SKM-1 treated with dmso at 0.1 percent for 144 hours (cell line): ENCODE data around the gene TCAP.
"Not testable (repeated sequence)": the region's sequence is repeated elsewhere in the genome, so short reads cannot be mapped to it uniquely, and the experiment has no call there.

Experiments used
- DNase-seq: peaks from one replicate; lab custom pipeline; 2025; ENCODE audit not compliant: unreplicated experiment; lab: John Stamatoyannopoulos, UW

TCAP gene

DNA sequence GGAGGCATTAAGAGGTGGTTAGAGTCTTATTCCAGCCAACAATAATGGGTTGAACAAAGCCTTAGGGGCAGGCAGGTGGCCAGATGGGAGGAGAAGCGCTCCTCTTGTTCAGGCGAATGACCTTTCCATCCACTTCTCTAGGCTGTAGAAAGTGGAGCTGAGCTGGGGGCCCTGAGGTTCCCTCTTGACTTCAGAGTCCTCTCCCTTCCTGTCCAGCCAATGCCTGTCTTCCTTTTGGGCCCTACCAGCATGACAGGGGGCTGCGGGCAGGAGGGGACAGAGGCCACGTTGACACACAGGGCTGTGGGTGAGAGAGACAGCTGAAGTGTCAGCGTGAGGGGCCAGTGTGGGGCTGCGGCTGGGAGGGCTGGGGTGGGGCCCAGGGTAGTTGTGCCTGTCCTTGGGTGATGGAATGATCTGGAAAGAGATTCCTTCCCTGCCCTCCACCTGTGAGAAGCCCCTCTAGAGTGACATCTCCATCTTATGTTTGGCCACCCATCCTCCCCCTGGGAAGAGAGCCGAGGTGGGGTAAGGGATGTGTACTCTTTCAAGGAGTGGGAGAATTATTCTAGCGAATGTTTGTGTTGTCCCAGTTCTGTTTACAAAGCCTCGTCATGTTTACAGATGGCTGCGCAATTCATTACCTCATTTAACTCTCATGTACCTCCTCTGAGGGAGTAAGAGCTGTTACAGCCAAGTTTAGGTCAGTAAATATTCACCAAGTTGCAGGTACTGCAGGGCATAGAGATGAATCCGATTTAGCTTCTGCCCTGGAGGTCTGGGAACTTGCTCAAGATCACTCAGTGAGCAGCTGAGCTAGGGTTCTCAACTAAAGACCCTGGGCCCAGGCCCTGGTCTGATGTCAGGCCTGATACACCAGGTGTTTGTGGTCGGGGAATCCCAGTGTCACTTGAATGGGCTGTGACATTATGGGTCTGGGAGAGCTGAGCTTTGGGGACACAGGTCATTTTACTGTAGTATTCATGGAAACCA, 38.0 kb downstream of the TCAP start:
- DNase-seq = no peak

DNA sequence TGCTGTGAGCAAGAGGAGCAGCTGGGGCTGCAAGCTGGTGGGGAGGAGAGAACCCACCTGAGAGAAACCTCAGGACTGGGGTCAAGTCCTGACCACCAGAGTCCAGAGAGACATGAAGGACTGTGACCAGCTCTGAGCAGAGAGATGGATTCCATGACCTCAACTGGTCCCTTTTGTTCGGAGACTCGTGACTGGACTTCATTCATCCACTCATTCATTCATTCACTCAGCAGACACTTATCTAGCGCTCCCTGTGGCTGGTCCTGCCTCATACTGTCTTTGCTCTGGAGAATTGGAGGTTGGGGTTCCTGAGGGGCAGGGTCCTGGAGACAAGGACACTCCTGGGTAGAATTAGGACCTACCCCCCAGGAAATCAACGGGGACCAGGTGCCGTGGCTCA, 38.8 kb downstream of the TCAP start:
- DNase-seq = no peak

DNA sequence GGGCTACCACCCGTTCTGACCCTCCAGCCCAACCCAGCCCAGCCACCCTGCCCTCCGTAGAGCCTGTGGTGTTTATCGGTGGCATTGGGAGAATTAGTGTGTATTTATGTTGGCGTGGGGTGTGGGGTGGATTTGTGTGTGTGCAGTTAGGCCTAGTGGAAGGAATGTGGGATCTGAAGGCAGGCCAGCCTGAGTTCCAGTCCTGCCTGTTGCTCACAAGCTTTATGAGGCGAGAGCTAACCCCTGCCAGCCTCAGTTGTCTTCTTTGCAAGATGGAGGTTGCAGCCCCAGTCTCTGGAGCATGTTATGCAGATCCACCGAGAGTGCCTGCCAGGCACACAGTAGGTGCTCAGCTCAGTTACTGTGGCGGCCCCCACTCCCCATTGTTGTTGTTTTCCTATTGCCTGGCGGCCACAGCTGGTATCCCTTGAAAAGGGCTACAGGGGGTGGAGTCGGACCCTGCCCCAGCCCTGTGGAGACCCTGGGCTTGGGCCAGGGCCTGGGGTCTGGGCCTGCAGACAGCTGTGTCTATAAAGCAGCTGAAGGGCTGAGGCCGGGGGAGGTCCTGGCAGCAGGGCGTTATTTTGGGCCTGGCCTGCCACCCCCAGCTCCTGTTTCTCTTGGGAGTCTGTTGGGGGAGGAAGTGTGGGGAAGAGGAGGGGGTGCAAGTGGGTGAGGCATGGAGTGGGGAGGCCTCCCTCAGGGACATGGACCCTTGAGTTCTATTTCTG, 39.8 kb downstream of the TCAP start:
- DNase-seq = no peak

DNA sequence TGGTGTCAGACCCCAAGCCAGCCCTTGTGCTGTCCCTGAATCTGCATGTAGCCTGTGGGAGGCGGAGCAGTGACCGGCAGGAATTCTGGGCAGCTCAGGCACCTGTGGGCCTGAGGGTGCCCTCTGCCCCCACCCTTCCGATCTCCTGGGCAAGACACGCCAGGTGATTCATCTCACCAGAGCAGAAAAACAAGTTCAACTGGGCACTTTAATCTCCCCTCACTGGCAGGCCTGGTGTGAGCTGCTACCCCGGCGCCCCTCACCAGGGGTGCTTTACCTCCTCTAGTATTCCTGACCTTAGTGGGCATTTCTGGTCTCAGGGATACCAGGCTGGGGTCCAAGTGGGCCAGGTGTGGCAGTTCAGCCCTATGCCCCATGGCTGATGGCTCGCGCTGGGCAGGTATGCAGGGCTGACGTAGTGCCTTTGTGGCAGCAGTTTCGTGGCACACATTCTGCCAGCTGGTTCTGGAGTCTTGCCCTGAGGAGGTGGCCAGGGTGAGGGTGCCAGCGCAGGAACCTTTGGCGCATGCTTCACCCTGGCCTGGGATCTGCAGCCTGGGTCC, 40.7 kb downstream of the TCAP start:
- no peak for DNase-seq

DNA sequence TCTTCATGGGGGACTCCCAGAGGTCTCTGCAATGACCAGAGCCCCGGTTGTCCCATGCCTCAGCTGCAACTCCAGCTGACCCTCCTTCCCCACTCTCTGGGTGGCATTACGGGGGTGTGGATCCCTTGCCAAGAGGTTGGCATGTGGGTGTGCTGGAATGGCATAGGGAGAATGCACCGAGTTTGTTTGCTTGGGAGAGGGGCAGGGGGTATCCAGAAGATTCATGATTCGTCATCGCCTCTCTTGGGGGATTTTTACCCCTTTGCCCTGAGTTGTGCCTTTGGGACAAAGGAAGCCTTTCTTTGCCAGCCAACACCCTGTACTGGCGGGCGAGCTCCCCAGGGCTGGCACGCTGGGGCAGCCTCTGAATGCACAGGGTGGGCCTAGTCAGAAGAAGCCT, 41.2 kb downstream of the TCAP start:
- no peak for DNase-seq

DNA sequence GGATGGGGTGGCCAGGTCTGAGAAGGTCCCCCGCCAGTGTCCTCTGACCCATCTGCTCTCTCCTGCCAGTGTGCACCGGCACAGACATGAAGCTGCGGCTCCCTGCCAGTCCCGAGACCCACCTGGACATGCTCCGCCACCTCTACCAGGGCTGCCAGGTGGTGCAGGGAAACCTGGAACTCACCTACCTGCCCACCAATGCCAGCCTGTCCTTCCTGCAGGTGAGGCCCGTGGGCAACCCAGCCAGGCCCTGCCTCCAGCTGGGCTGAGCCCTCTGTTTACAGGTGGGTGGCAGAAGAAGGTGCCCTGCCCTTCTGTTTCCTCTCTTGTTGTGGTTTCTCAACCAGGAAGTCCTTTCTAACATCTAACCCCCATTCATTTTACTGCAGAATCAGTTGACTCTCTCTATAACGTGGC, 41.8 kb downstream of the TCAP start:
- no peak for DNase-seq

GRCh38 chr17:39709319-39709997, 44.3 kb downstream of the TCAP start:
- DNase-seq = no peak

DNA sequence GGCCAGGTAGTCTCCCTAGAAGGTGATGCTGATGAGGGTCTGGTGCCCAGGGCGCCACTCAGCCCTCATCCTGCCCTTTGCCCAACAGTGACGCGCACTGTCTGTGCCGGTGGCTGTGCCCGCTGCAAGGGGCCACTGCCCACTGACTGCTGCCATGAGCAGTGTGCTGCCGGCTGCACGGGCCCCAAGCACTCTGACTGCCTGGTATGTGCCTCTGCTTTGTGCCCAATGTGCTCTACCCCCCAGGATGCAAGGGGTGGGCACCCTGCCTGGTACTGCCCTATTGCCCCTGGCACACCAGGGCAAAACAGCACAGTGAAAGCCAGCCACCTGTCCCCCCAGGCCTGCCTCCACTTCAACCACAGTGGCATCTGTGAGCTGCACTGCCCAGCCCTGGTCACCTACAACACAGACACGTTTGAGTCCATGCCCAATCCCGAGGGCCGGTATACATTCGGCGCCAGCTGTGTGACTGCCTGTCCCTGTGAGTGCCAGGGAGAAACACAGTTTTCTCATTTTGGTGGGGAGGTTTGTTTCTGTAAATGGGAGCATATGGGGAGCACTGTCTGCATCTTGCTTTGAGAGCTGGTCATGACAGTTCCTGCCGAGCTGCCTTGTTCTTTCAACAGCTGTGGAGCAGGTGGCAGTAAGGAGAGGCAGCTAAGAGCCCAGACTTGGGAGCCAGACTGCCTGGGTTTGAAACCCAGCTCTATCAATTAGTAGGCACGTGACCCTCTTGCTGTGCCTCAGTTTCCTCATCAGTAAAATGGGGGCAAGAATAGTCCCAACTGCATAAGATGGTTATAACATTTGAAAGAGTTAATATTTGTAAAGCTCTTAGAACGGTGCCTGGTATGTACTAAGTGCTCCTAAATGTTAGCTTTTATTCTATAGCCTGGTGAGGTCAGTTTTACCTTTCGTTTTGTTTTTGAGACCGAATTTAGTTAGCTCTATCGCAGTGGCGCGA, 45.1 kb downstream of the TCAP start:
- no peak for DNase-seq

GRCh38 chr17:39711071-39711470, 45.9 kb downstream of the TCAP start:
- not testable (repeated sequence) for DNase-seq

GRCh38 chr17:39711851-39712250, 46.7 kb downstream of the TCAP start:
- no peak for DNase-seq

GRCh38 chr17:39714234-39714633, 49.1 kb downstream of the TCAP start:
- no peak for DNase-seq

- no peak for DNase-seq
These were observed 50.4 kb downstream of the TCAP start for GRCh38 chr17:39715375-39716072.
